Measurements from ENCODE around the gene HIGD1A. TPM values are rescaled to one million over a fixed set of nuclear protein-coding genes. Genes with fewer than 3 reads are reported as not detected.

Gene HIGD1A
- total and polyA plus RNA-seq, 10 of the 15 experiments (the other 5 are each of a cell fraction or from before 2014, with no cell fraction given) = 73.9 to 487 (median 175) TPM

DNA sequence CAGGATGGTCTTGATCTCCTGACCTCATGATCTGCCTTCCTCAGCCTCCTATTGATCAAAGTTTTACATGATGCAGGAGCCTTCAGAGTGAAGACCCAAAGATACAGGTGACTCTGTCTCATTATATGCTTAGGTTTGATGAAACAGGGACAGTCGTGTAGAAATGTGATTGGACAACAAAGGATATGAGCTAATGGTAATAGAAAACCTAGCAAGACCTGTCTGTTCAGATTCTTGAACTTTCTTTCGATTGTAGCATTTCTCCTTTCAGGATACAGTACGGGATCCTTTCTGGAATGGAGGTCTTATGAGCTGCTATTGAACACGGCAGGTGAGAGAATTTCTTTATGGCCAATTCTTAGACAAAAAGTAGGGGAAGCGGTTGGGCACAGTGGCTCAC, 4.9 kb upstream of the HIGD1A start, which contains the start of gene ACKR2:
TSS of gene ACKR2 (plus strand) at position 244 of the 400 bp plus-strand sequence. CDS start 55,058 bp downstream, outside the sequence.
- Histone ChIP-seq H3K4me1 (ENCODE audit: control insufficient read depth, insufficient read depth, low read length) (no peaks in the 10 kb centered on the region), H2AFZ (ENCODE audit: control insufficient read depth, low read depth, low read length) (no peak within 1 kb of the TSS), H3K79me2 (ENCODE audit: control insufficient read depth, insufficient read depth, low read length) (no peaks in the 10 kb centered on the region; the same call in 1 of the 2 replicates), H4K20me1 (ENCODE audit: control insufficient read depth, insufficient read depth) (no peaks in the 10 kb centered on the region), H3K27me3 (replicated peaks in 1 of 2; ENCODE audit: control insufficient read depth in 2 of 2, insufficient read depth in 2 of 2, low read length in 1 of 2) (no peaks in the 10 kb centered on the region), H3K4me2 (ENCODE audit: control insufficient read depth, insufficient read depth) (no peak within 1 kb of the TSS), H3K4me3 (no peak within 1 kb of the TSS), H3K9ac (ENCODE audit: control insufficient read depth, insufficient read depth, low read length) (no peak within 1 kb of the TSS), H3K36me3 (ENCODE audit: control insufficient read depth in 2 of 2, insufficient read depth in 2 of 2, low read length in 1 of 2) (no peaks in the 10 kb centered on the region), H3K9me3 (replicated peaks; ENCODE audit: control insufficient read depth, insufficient read depth, low read length) (no peaks in the 10 kb centered on the region), H3K27ac (ENCODE audit: control insufficient read depth, insufficient read depth) (no peak within 1 kb of the TSS)
- ATAC-seq (no peak), FAIRE-seq (no peak), DNase-seq (ENCODE audit: low read depth, low spot score) (no peak)
- intact Hi-C loops (cut with micrococcal nuclease; ENCODE audit: unreplicated experiment) = no loop called here
- in situ Hi-C loops (cut with MboI) = no loop called here
- 61% methylated on average over 5 of the region's 5 CpGs for WGBS (ENCODE audit: insufficient coverage, insufficient replicate concordance, low lambda C conversion rate, missing lambda C conversion rate)
- POLR2A ChIA-PET = interaction anchor here (0.7 kb wide), 1 partner anchor 804 kb away, joined by 5 read pairs; no protein-coding TSS in a partner anchor
- RAD21 ChIA-PET (ENCODE audit: unreplicated experiment) = no interaction called here
- BruUV-seq (replicated peaks) = no TSS peak
- CTCF ChIA-PET = interaction anchor here (1.0 kb wide), 1 partner anchor 27 kb away, joined by 4 read pairs; no protein-coding TSS in a partner anchor
- TF ChIP-seq CBX5 (IDR thresholded peaks at IDR 0.05; ENCODE audit: low read depth) = no peak
- no peak for TF ChIP-seq SRF (IDR thresholded peaks at IDR 0.05; ENCODE audit: low read depth in 2 of 2, low read length in 2 of 2)
- TF ChIP-seq ZNF207 (IDR thresholded peaks at IDR 0.05; ENCODE audit: borderline replicate concordance) = no peak
- TF ChIP-seq, protein P1, sequence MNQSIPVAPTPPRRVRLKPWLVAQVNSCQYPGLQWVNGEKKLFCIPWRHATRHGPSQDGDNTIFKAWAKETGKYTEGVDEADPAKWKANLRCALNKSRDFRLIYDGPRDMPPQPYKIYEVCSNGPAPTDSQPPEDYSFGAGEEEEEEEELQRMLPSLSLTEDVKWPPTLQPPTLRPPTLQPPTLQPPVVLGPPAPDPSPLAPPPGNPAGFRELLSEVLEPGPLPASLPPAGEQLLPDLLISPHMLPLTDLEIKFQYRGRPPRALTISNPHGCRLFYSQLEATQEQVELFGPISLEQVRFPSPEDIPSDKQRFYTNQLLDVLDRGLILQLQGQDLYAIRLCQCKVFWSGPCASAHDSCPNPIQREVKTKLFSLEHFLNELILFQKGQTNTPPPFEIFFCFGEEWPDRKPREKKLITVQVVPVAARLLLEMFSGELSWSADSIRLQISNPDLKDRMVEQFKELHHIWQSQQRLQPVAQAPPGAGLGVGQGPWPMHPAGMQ (IDR thresholded peaks at IDR 0.05; ENCODE audit: borderline replicate concordance) = no peak
- no peak for TF ChIP-seq CBX3 (IDR thresholded peaks at IDR 0.05; ENCODE audit: borderline replicate concordance, low read depth)
- no peak for TF ChIP-seq ZBED1 (IDR thresholded peaks at IDR 0.05; ENCODE audit: borderline replicate concordance)
- no peak for TF ChIP-seq SMARCA5 (IDR thresholded peaks at IDR 0.05)
- TF ChIP-seq PAX5 (IDR thresholded peaks at IDR 0.05; ENCODE audit: borderline replicate concordance, low read depth, low read length) = no peak
- no peak for TF ChIP-seq BACH1 (IDR thresholded peaks at IDR 0.05; ENCODE audit: borderline replicate concordance)
- SMC1A ChIA-PET (ENCODE audit: uncharacterized antibody, unreplicated experiment) = interaction anchor here (2.0 kb wide), 1 partner anchor 10 kb away, joined by 6 read pairs; no protein-coding TSS in a partner anchor

Data from GM12878 (cell line).